GM23338 (cell line): ENCODE results near the gene DLGAP4. TPM values are rescaled to one million over a fixed set of nuclear protein-coding genes. Genes with fewer than 3 reads are reported as not detected.

ENCODE experiments used
- ATAC-seq: fragments of 200-7000 bp; cut with Tn5 transposase; 3 replicates; pipeline ENCODE4 v1.9.1; 2020
- DNase-seq: peaks from one replicate; pipeline ENCODE4 v3.0.0-alpha.2; 2015; ENCODE audit warnings: low spot score
- H2AFZ ChIP-seq: fragments of 200-600 bp; sonication (generic); 2 replicates; pipeline ENCODE4 v1.8.0; 2016; ENCODE audit warnings: antibody characterized with exemption, mild to moderate bottlenecking, moderate library complexity
- H3F3A ChIP-seq: fragments of 200-600 bp; sonication (generic); replicated peaks from 2 replicates; pipeline ENCODE4 v1.8.0; 2017; ENCODE audit warnings: antibody characterized with exemption, mixed run types, low read depth
- H3K27ac ChIP-seq: fragments of 200-600 bp; sonication (generic); 2 replicates; pipeline ENCODE4 v1.6.1; 2016; ENCODE audit warnings: low read depth
- H3K27me3 ChIP-seq: fragments of 200-600 bp; sonication (generic); 2 replicates; pipeline ENCODE4 v1.8.0; 2016; ENCODE audit warnings: mild to moderate bottlenecking, mixed run types, moderate library complexity; ENCODE audit not compliant: insufficient read depth
- H3K36me3 ChIP-seq: fragments of 200-600 bp; sonication (generic); 2 replicates; pipeline ENCODE4 v1.8.0; 2016; ENCODE audit warnings: mild to moderate bottlenecking; ENCODE audit not compliant: insufficient read depth
- H3K4me1 ChIP-seq: fragments of 200-600 bp; sonication (generic); 2 replicates; pipeline ENCODE4 v1.8.0; 2016; ENCODE audit warnings: mild to moderate bottlenecking, moderate library complexity; ENCODE audit not compliant: insufficient read depth
- H3K4me2 ChIP-seq: fragments of 200-600 bp; sonication (generic); 2 replicates; pipeline ENCODE4 v1.7.1; 2017; ENCODE audit warnings: mixed run types
- H3K4me3 ChIP-seq: fragments of 200-600 bp; sonication (generic); 2 replicates; pipeline ENCODE4 v1.6.1; 2016; ENCODE audit warnings: mixed run types
- H3K79me2 ChIP-seq: fragments of 200-600 bp; sonication (generic); replicated peaks from 2 replicates; pipeline ENCODE4 v1.8.0; 2017; ENCODE audit warnings: mild to moderate bottlenecking; ENCODE audit not compliant: insufficient read depth
- H3K9me2 ChIP-seq: fragments of 200-600 bp; sonication (generic); 2 replicates; pipeline ENCODE4 v1.8.0; 2017; ENCODE audit not compliant: insufficient read depth
- H4K20me1 ChIP-seq: fragments of 200-600 bp; sonication (generic); replicated peaks from 2 replicates; pipeline ENCODE4 v1.8.0; 2017; ENCODE audit warnings: mild to moderate bottlenecking; ENCODE audit not compliant: insufficient read depth
- H3K27ac Mint-ChIP-seq: 2 replicates; pipeline ENCODE4 v1.8.0; 2020; ENCODE audit warnings: inconsistent platforms, mild to moderate bottlenecking, moderate library complexity, mixed read lengths
- H3K27me3 Mint-ChIP-seq: 3 replicates; pipeline ENCODE4 v1.8.0; 2022; ENCODE audit warnings: low read depth, mild to moderate bottlenecking, moderate library complexity, mixed read lengths, inconsistent platforms; ENCODE audit not compliant: insufficient read depth, poor library complexity
- H3K36me3 Mint-ChIP-seq: 3 replicates; pipeline ENCODE4 v1.8.0; 2021; ENCODE audit warnings: low read depth, mild to moderate bottlenecking, inconsistent platforms, moderate library complexity, mixed read lengths
- H3K4me1 Mint-ChIP-seq: 3 replicates; pipeline ENCODE4 v1.8.0; 2020; ENCODE audit warnings: mild to moderate bottlenecking, inconsistent platforms, mixed read lengths
- H3K4me3 Mint-ChIP-seq: 3 replicates; pipeline ENCODE4 v1.8.0; 2021; ENCODE audit warnings: moderate library complexity, mild to moderate bottlenecking, inconsistent platforms, mixed read lengths
- H3K9me3 Mint-ChIP-seq: 3 replicates; pipeline ENCODE4 v1.8.0; 2020; ENCODE audit warnings: moderate library complexity, mild to moderate bottlenecking, inconsistent platforms, mixed read lengths
- CTCF ChIP-seq, 2 experiments: fragments of 200-600 bp in 1 of 2; sonication (generic) in 1 of 2; conservative IDR thresholded peaks; 2 replicates each; pipeline versions ENCODE4 v1.5.1 to v1.6.1; 2016 to 2017; ENCODE audit warnings: antibody characterized with exemption in 2 of 2, low read depth in 2 of 2, mild to moderate bottlenecking in 2 of 2, moderate library complexity in 1 of 2
- EZH2 ChIP-seq: fragments of 200-600 bp; sonication (generic); IDR thresholded peaks from one replicate; pipeline ENCODE4 v1.8.0; 2017; ENCODE audit warnings: antibody characterized with exemption, mild to moderate bottlenecking, low read depth; ENCODE audit not compliant: unreplicated experiment
- EZH2phosphoT487 ChIP-seq: fragments of 200-600 bp; sonication (generic); IDR thresholded peaks from one replicate; pipeline ENCODE4 v1.8.1; 2018; ENCODE audit warnings: antibody characterized with exemption; ENCODE audit not compliant: unreplicated experiment
- JUNB ChIP-seq: IDR thresholded peaks from one replicate; pipeline ENCODE4 v1.6.1; 2016; ENCODE audit warnings: antibody characterized with exemption; ENCODE audit not compliant: unreplicated experiment
- POLR2AphosphoS5 ChIP-seq: IDR thresholded peaks from 2 replicates; pipeline ENCODE4 v1.6.1; 2016; ENCODE audit warnings: antibody characterized with exemption, low read depth
- STAT1 ChIP-seq: IDR thresholded peaks from one replicate; pipeline ENCODE4 v1.6.1; 2016; ENCODE audit warnings: antibody characterized with exemption; ENCODE audit not compliant: unreplicated experiment
- ZNF331 ChIP-seq: fragments of 250-450 bp; sonication (Bioruptor Pico); IDR thresholded peaks from 2 replicates; pipeline ENCODE4 v1.5.0; 2020; ENCODE audit warnings: low read depth, mild to moderate bottlenecking, moderate library complexity
- polyA plus RNA-seq: library from polyadenylated mRNA; unstranded; fragments of >200 nt; fragmentation: Nextera tagmentation; extraction: Ambion mirVana; gene quantifications from 2 replicates; pipeline ENCODE4 v1.2.1, GENCODE V29; 2016
- total RNA-seq: library from RNA; depleted of rRNA; stranded (reverse); fragments of >200 nt; shearing (Covaris generic); gene quantifications from 2 replicates; pipeline ENCODE4 v1.2.3, GENCODE V29; 2014
- TF ChIP-seq, protein P1 (sequence below): fragments of 250-450 bp; sonication (Bioruptor Pico); IDR thresholded peaks from 2 replicates; pipeline ENCODE4 v1.5.0; 2020; ENCODE audit warnings: mild to moderate bottlenecking, moderate library complexity
- TF ChIP-seq, protein P2 (sequence below): IDR thresholded peaks from 2 replicates; pipeline ENCODE4 v1.6.1; 2016; ENCODE audit warnings: antibody characterized with exemption
- TF ChIP-seq, protein P3 (sequence below): IDR thresholded peaks from one replicate; pipeline ENCODE4 v1.6.1; 2018; ENCODE audit warnings: antibody characterized with exemption; ENCODE audit not compliant: unreplicated experiment

DLGAP4 gene
- total and polyA plus RNA-seq, 2 experiments from 2014 or later: 46.1 to 52.2 TPM

- TF ChIP-seq, protein P1, sequence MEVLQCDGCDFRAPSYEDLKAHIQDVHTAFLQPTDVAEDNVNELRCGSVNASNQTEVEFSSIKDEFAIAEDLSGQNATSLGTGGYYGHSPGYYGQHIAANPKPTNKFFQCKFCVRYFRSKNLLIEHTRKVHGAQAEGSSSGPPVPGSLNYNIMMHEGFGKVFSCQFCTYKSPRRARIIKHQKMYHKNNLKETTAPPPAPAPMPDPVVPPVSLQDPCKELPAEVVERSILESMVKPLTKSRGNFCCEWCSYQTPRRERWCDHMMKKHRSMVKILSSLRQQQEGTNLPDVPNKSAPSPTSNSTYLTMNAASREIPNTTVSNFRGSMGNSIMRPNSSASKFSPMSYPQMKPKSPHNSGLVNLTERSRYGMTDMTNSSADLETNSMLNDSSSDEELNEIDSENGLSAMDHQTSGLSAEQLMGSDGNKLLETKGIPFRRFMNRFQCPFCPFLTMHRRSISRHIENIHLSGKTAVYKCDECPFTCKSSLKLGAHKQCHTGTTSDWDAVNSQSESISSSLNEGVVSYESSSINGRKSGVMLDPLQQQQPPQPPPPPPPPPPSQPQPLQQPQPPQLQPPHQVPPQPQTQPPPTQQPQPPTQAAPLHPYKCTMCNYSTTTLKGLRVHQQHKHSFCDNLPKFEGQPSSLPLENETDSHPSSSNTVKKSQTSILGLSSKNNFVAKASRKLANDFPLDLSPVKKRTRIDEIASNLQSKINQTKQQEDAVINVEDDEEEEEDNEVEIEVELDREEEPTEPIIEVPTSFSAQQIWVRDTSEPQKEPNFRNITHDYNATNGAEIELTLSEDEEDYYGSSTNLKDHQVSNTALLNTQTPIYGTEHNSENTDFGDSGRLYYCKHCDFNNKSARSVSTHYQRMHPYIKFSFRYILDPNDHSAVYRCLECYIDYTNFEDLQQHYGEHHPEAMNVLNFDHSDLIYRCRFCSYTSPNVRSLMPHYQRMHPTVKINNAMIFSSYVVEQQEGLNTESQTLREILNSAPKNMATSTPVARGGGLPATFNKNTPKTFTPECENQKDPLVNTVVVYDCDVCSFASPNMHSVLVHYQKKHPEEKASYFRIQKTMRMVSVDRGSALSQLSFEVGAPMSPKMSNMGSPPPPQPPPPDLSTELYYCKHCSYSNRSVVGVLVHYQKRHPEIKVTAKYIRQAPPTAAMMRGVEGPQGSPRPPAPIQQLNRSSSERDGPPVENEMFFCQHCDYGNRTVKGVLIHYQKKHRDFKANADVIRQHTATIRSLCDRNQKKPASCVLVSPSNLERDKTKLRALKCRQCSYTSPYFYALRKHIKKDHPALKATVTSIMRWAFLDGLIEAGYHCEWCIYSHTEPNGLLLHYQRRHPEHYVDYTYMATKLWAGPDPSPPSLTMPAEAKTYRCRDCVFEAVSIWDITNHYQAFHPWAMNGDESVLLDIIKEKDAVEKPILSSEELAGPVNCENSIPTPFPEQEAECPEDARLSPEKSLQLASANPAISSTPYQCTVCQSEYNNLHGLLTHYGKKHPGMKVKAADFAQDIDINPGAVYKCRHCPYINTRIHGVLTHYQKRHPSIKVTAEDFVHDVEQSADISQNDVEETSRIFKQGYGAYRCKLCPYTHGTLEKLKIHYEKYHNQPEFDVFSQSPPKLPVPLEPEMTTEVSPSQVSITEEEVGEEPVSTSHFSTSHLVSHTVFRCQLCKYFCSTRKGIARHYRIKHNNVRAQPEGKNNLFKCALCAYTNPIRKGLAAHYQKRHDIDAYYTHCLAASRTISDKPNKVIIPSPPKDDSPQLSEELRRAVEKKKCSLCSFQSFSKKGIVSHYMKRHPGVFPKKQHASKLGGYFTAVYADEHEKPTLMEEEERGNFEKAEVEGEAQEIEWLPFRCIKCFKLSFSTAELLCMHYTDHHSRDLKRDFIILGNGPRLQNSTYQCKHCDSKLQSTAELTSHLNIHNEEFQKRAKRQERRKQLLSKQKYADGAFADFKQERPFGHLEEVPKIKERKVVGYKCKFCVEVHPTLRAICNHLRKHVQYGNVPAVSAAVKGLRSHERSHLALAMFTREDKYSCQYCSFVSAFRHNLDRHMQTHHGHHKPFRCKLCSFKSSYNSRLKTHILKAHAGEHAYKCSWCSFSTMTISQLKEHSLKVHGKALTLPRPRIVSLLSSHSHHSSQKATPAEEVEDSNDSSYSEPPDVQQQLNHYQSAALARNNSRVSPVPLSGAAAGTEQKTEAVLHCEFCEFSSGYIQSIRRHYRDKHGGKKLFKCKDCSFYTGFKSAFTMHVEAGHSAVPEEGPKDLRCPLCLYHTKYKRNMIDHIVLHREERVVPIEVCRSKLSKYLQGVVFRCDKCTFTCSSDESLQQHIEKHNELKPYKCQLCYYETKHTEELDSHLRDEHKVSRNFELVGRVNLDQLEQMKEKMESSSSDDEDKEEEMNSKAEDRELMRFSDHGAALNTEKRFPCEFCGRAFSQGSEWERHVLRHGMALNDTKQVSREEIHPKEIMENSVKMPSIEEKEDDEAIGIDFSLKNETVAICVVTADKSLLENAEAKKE (CRISPR knock-in tag): no peak
- no peak for TF ChIP-seq CTCF (conservative IDR thresholded peaks at IDR 0.05; ENCODE audit: low read depth in 2 of 2)
- TF ChIP-seq EZH2: no peak
- no peak for TF ChIP-seq POLR2AphosphoS5
Observed at GRCh38 chr20:36408219-36408618, 102.1 kb downstream of the DLGAP4 start (continued).

DNA sequence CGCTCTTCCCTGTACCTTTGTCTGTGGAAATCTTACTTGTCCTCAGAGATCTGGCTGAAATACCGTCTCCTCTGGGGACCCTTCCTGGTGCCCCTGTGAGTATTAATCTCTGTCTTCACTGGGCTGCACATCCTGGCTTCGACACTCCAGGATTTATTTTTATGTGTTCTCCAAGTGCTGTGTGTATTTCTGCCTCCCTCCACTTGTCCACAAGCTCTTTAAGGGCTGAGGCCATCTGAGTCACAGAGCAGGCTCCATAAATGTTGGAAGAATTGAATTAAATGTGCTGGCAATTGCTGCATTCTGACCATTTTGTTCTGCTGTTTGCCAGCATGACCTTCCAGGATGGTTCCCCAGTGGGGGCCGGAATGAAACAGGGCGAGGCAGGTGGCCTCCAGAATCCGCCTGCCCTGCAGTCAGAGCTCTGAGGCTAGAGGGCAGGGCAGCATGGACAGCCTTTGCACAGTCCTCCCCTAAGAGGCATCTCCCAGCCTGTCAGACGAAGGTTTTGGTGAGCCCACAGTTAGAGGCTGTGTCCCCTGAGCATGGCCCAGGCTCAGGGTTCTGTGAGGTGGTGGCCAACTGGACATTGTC is 105.8 kb downstream of the DLGAP4 start:
- no peak overlapping the region for H3K4me3 Mint-ChIP-seq
- H3K27ac ChIP-seq: no peak overlapping the region
- H4K20me1 ChIP-seq: no peaks in the 10 kb centered on the region
- H3K27me3 ChIP-seq: no peaks in the 10 kb centered on the region
- H3K4me3 ChIP-seq: no peak overlapping the region
- no peaks in the 10 kb centered on the region for H3K79me2 ChIP-seq
- H2AFZ ChIP-seq: no peak overlapping the region
- H3K4me1 Mint-ChIP-seq: no peaks in the 10 kb centered on the region; the same call in 2 of the 3 replicates
- no peaks in the 10 kb centered on the region for H3K9me3 Mint-ChIP-seq
- H3K36me3 Mint-ChIP-seq: no peaks in the 10 kb centered on the region
- H3K9me2 ChIP-seq: no peaks in the 10 kb centered on the region
- H3F3A ChIP-seq: no peaks in the 10 kb centered on the region
- H3K36me3 ChIP-seq: no peaks in the 10 kb centered on the region
- ATAC-seq: no peak
- DNase-seq: no peak
- H3K4me2 ChIP-seq: no peak overlapping the region
- H3K4me1 ChIP-seq: no peaks in the 10 kb centered on the region
- no peak overlapping the region for H3K27ac Mint-ChIP-seq
- H3K27me3 Mint-ChIP-seq: peaks cover 4% of the 10 kb centered on the region
- TF ChIP-seq, protein P2, sequence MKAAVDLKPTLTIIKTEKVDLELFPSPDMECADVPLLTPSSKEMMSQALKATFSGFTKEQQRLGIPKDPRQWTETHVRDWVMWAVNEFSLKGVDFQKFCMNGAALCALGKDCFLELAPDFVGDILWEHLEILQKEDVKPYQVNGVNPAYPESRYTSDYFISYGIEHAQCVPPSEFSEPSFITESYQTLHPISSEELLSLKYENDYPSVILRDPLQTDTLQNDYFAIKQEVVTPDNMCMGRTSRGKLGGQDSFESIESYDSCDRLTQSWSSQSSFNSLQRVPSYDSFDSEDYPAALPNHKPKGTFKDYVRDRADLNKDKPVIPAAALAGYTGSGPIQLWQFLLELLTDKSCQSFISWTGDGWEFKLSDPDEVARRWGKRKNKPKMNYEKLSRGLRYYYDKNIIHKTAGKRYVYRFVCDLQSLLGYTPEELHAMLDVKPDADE: no peak
- TF ChIP-seq EZH2phosphoT487 (no peak), STAT1 (no peak), JUNB (no peak), ZNF331 (CRISPR knock-in tag) (no peak), POLR2AphosphoS5 (no peak), EZH2 (no peak)
- TF ChIP-seq, protein P3, sequence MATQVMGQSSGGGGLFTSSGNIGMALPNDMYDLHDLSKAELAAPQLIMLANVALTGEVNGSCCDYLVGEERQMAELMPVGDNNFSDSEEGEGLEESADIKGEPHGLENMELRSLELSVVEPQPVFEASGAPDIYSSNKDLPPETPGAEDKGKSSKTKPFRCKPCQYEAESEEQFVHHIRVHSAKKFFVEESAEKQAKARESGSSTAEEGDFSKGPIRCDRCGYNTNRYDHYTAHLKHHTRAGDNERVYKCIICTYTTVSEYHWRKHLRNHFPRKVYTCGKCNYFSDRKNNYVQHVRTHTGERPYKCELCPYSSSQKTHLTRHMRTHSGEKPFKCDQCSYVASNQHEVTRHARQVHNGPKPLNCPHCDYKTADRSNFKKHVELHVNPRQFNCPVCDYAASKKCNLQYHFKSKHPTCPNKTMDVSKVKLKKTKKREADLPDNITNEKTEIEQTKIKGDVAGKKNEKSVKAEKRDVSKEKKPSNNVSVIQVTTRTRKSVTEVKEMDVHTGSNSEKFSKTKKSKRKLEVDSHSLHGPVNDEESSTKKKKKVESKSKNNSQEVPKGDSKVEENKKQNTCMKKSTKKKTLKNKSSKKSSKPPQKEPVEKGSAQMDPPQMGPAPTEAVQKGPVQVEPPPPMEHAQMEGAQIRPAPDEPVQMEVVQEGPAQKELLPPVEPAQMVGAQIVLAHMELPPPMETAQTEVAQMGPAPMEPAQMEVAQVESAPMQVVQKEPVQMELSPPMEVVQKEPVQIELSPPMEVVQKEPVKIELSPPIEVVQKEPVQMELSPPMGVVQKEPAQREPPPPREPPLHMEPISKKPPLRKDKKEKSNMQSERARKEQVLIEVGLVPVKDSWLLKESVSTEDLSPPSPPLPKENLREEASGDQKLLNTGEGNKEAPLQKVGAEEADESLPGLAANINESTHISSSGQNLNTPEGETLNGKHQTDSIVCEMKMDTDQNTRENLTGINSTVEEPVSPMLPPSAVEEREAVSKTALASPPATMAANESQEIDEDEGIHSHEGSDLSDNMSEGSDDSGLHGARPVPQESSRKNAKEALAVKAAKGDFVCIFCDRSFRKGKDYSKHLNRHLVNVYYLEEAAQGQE: no peak
